C4-2B (cell line): ENCODE measurements around the gene VANGL1.

Experiments
- ZFX ChIP-seq: fragments of 450-650 bp; IDR thresholded peaks from 2 replicates; pipeline ENCODE4 v1.6.1; 2017
- TF ChIP-seq, protein P1 (sequence below): fragments of 450-650 bp; conservative IDR thresholded peaks from 2 replicates; pipeline ENCODE4 v1.5.1; 2017; ENCODE audit warnings: mild to moderate bottlenecking

DNA sequence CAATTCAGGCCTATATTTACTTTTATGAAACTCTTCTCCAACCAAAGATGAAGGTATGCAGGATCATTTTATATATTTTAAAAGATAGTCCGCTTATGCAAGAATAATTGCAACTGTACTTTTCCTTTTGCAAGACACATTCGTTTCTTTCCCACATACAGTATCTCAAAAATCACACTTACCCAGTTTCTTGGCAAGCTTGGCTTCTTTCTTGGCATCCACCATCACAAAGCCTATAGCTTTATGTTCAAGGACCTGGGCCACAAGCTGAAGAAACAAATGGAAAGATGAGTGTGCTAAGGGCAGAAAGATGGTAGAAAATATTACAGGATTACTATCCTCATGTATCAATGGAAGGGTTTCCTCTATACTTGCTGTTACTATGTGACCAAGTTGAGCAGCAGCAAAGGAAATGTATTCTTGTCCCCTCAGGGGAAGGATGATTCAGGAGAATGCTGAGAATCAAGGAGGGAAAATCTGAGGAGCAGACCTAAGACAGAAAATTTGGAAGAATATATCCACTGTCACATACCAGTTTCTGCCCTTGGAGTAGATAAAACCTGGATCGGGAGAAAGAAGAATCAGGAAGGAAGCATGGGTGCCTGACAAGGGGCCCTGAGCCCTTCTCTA, 103.0 kb downstream of the VANGL1 start:
- TF ChIP-seq, protein P1, sequence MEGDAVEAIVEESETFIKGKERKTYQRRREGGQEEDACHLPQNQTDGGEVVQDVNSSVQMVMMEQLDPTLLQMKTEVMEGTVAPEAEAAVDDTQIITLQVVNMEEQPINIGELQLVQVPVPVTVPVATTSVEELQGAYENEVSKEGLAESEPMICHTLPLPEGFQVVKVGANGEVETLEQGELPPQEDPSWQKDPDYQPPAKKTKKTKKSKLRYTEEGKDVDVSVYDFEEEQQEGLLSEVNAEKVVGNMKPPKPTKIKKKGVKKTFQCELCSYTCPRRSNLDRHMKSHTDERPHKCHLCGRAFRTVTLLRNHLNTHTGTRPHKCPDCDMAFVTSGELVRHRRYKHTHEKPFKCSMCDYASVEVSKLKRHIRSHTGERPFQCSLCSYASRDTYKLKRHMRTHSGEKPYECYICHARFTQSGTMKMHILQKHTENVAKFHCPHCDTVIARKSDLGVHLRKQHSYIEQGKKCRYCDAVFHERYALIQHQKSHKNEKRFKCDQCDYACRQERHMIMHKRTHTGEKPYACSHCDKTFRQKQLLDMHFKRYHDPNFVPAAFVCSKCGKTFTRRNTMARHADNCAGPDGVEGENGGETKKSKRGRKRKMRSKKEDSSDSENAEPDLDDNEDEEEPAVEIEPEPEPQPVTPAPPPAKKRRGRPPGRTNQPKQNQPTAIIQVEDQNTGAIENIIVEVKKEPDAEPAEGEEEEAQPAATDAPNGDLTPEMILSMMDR, result no peak
- TF ChIP-seq ZFX, result no peak
